HL-60 (cell line): ENCODE measurements around the gene CPSF4.

Source experiments
- DNase-seq, 2 experiments: peaks; one replicate each; pipeline ENCODE4 v3.0.0-alpha.2; 2010 to 2020; ENCODE audit warnings: low read depth in 1 of 2, low spot score in 1 of 2
- H3K27ac ChIP-seq: fragments of 250-450 bp; sonication (Bioruptor Pico); replicated peaks from 2 replicates; pipeline ENCODE4 v1.5.1; 2020; ENCODE audit warnings: mild to moderate bottlenecking, moderate library complexity
- H3K27me3 ChIP-seq: fragments of 250-450 bp; sonication (Bioruptor Pico); 2 replicates; pipeline ENCODE4 v1.5.1; 2021; ENCODE audit warnings: mild to moderate bottlenecking, moderate library complexity; ENCODE audit not compliant: insufficient read depth, poor library complexity, severe bottlenecking
- H3K4me3 ChIP-seq: replicated peaks from 2 replicates; pipeline ENCODE4 v1.5.1; 2011; ENCODE audit warnings: mild to moderate bottlenecking, control low read depth, low read length; ENCODE audit not compliant: insufficient read depth
- GABPA ChIP-seq: IDR thresholded peaks from 2 replicates; pipeline ENCODE4 v1.6.1; 2012; ENCODE audit warnings: low read depth
- POLR2AphosphoS5 ChIP-seq: IDR thresholded peaks from 2 replicates; pipeline ENCODE4 v1.6.1; 2012; ENCODE audit warnings: low read depth
- SPI1 ChIP-seq: IDR thresholded peaks from 2 replicates; pipeline ENCODE4 v1.6.1; 2012; ENCODE audit warnings: low read depth, mild to moderate bottlenecking, borderline replicate concordance
- TF ChIP-seq, protein P1 (sequence below): IDR thresholded peaks from one replicate; pipeline ENCODE4 v1.5.1; 2011; ENCODE audit warnings: low read length, control low read depth, inconsistent platforms; ENCODE audit not compliant: insufficient read depth
- TF ChIP-seq, protein P2 (sequence below): IDR thresholded peaks from 2 replicates; pipeline ENCODE4 v1.6.1; 2012; ENCODE audit warnings: low read depth; ENCODE audit not compliant: insufficient replicate concordance

The CPSF4 gene

DNA sequence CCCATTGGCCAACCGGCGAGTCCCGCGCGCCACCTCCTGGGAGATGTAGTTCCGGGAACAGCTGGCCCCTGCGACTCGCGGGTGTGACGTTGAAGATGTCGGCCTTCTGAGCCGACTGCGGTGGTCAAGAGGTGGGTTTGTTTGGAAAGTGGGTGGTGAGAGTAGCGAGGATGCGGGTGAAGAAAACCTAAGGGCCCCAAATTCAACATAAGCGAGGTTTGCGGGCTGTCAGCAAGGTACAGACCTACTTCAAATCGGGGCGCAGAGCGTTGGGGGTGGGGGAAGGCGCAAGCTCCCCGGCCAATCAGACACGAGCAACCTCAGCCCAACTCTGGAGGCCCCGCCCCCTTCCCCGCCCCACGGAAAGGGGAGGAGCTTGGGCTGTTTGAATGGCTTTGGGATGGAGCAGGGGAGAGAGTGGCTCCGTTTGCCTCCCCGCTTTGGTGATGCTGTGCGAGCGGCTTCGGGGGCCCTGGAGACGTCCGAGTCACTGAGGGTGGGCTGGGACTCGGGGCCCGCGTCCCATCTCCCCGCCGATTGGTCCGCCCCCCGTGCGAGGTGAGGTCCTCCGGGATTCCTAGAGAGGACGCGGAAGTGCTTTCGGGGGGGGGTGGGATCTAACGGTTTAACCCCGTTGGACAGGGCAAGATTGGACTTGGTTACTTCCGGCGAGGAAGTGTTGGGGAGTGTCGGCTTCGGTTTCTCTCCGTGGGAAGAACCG is 66.0 kb downstream of the CPSF4 start, which contains the start of gene ZKSCAN5:
TSS of gene ZKSCAN5 (plus strand) at position 60 of the 721 bp plus-strand sequence. CDS start 1,383 bp downstream, outside the sequence.
- H3K4me3 ChIP-seq, result peak within 1 kb of the TSS; percentile 95
- H3K27me3 ChIP-seq, result no peaks in the 10 kb centered on the region
- DNase-seq, result peak; percentile 89 to 99
- TF ChIP-seq, protein P1, sequence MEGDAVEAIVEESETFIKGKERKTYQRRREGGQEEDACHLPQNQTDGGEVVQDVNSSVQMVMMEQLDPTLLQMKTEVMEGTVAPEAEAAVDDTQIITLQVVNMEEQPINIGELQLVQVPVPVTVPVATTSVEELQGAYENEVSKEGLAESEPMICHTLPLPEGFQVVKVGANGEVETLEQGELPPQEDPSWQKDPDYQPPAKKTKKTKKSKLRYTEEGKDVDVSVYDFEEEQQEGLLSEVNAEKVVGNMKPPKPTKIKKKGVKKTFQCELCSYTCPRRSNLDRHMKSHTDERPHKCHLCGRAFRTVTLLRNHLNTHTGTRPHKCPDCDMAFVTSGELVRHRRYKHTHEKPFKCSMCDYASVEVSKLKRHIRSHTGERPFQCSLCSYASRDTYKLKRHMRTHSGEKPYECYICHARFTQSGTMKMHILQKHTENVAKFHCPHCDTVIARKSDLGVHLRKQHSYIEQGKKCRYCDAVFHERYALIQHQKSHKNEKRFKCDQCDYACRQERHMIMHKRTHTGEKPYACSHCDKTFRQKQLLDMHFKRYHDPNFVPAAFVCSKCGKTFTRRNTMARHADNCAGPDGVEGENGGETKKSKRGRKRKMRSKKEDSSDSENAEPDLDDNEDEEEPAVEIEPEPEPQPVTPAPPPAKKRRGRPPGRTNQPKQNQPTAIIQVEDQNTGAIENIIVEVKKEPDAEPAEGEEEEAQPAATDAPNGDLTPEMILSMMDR, result no peak
- TF ChIP-seq SPI1 (peak; percentile 70; the same call in 1 of the 2 replicates), POLR2AphosphoS5 (peak; percentile 68; the same call in 1 of the 2 replicates), GABPA (peak; percentile 90)
- TF ChIP-seq, protein P2, sequence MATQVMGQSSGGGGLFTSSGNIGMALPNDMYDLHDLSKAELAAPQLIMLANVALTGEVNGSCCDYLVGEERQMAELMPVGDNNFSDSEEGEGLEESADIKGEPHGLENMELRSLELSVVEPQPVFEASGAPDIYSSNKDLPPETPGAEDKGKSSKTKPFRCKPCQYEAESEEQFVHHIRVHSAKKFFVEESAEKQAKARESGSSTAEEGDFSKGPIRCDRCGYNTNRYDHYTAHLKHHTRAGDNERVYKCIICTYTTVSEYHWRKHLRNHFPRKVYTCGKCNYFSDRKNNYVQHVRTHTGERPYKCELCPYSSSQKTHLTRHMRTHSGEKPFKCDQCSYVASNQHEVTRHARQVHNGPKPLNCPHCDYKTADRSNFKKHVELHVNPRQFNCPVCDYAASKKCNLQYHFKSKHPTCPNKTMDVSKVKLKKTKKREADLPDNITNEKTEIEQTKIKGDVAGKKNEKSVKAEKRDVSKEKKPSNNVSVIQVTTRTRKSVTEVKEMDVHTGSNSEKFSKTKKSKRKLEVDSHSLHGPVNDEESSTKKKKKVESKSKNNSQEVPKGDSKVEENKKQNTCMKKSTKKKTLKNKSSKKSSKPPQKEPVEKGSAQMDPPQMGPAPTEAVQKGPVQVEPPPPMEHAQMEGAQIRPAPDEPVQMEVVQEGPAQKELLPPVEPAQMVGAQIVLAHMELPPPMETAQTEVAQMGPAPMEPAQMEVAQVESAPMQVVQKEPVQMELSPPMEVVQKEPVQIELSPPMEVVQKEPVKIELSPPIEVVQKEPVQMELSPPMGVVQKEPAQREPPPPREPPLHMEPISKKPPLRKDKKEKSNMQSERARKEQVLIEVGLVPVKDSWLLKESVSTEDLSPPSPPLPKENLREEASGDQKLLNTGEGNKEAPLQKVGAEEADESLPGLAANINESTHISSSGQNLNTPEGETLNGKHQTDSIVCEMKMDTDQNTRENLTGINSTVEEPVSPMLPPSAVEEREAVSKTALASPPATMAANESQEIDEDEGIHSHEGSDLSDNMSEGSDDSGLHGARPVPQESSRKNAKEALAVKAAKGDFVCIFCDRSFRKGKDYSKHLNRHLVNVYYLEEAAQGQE, result no peak
- H3K27ac ChIP-seq, result peak within 1 kb of the TSS; percentile 95

DNA sequence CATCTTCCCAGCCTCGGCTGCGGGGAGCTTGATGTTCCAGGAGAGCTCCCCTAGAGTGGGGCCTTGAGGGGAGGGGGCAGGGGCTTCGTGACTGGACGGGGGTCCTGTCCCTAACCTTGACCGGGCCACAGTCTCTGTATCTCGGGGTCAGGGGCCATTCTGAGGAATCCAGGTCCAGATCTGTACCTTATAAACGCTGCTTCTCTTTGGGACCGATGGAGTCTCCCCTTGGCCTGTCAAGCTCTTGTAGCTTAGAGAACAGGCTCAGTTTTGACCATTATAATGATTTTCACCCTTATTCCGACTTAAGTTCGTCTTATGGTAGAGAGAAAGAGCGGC is 66.5 kb downstream of the CPSF4 start:
- Histone ChIP-seq H3K4me3 (peak overlapping the region; percentile 95), H3K27ac (peak overlapping the region; percentile 95), H3K27me3 (no peaks in the 10 kb centered on the region)
- DNase-seq, result no peak
- TF ChIP-seq POLR2AphosphoS5 (no peak), SPI1 (no peak), GABPA (no peak)
- TF ChIP-seq, protein P2, result no peak
- TF ChIP-seq, protein P1, result no peak
